SK-N-SH treated with all-trans-retinoic acid at 6 μM for 48 hours (cell line): Measurements from ENCODE around the gene KIF2C.
"Not testable (repeated sequence)": the region's sequence is repeated elsewhere in the genome, so short reads cannot be mapped to it uniquely, and the experiment has no call there.

Experiments
- ATAC-seq: fragments of 200-7000 bp; cut with Tn5 transposase; 3 replicates; pipeline ENCODE4 v1.9.1; 2020; ENCODE audit warnings: mild to moderate bottlenecking, moderate library complexity
- CSRNP3 ChIP-seq: fragments of 250-450 bp; sonication (Bioruptor Pico); IDR thresholded peaks from 2 replicates; pipeline ENCODE4 v1.5.1; 2021; ENCODE audit warnings: mild to moderate bottlenecking, moderate library complexity
- ESRRG ChIP-seq: fragments of 250-450 bp; sonication (Bioruptor Pico); IDR thresholded peaks from 2 replicates; pipeline ENCODE4 v1.6.1; 2021; ENCODE audit warnings: mild to moderate bottlenecking
- GLIS3 ChIP-seq: fragments of 250-450 bp; sonication (Bioruptor Pico); IDR thresholded peaks from 2 replicates; pipeline ENCODE4 v1.5.0; 2020; ENCODE audit warnings: mild to moderate bottlenecking, moderate library complexity
- OSR1 ChIP-seq: fragments of 250-450 bp; sonication (Bioruptor Pico); IDR thresholded peaks from 2 replicates; pipeline ENCODE4 v1.8.0; 2022; ENCODE audit warnings: moderate library complexity, mild to moderate bottlenecking, inconsistent platforms
- POU6F1 ChIP-seq: fragments of 250-450 bp; sonication (Bioruptor Pico); IDR thresholded peaks from 2 replicates; pipeline ENCODE4 v1.8.0; 2021; ENCODE audit warnings: low read depth, mild to moderate bottlenecking, moderate library complexity, borderline replicate concordance
- RARB ChIP-seq: fragments of 250-450 bp; sonication (Bioruptor Pico); IDR thresholded peaks from 2 replicates; pipeline ENCODE4 v1.8.0; 2021; ENCODE audit warnings: mild to moderate bottlenecking, moderate library complexity
- TCF4 ChIP-seq: fragments of 250-450 bp; sonication (Bioruptor Pico); IDR thresholded peaks from 2 replicates; pipeline ENCODE4 v1.8.0; 2021; ENCODE audit warnings: mild to moderate bottlenecking, moderate library complexity, borderline replicate concordance
- TOX ChIP-seq: fragments of 250-450 bp; sonication (Bioruptor Pico); IDR thresholded peaks from 2 replicates; pipeline ENCODE4 v1.8.0; 2021; ENCODE audit warnings: mild to moderate bottlenecking, moderate library complexity, borderline replicate concordance
- TSHZ2 ChIP-seq: fragments of 250-450 bp; sonication (Bioruptor Pico); IDR thresholded peaks from 2 replicates; pipeline ENCODE4 v1.5.0; 2020; ENCODE audit warnings: mild to moderate bottlenecking, moderate library complexity
- ZC3H10 ChIP-seq: fragments of 250-450 bp; sonication (Bioruptor Pico); IDR thresholded peaks from 2 replicates; pipeline ENCODE4 v1.5.1; 2021; ENCODE audit warnings: mild to moderate bottlenecking, moderate library complexity
- ZFP3 ChIP-seq: fragments of 250-450 bp; sonication (Bioruptor Pico); IDR thresholded peaks from 2 replicates; pipeline ENCODE4 v1.5.0; 2020; ENCODE audit warnings: mild to moderate bottlenecking, moderate library complexity
- ZNF565 ChIP-seq: fragments of 450-650 bp; formaldehyde crosslinking; conservative IDR thresholded peaks from 2 replicates; pipeline ENCODE4 v1.5.0; 2020; ENCODE audit warnings: low read depth, mild to moderate bottlenecking, moderate library complexity
- ZNF70 ChIP-seq: fragments of 450-650 bp; formaldehyde crosslinking; IDR thresholded peaks from 2 replicates; pipeline ENCODE4 v1.5.0; 2020; ENCODE audit warnings: mild to moderate bottlenecking, moderate library complexity
- ZNF8 ChIP-seq: fragments of 450-650 bp; formaldehyde crosslinking; IDR thresholded peaks from 2 replicates; pipeline ENCODE4 v1.5.0; 2020; ENCODE audit warnings: mild to moderate bottlenecking, moderate library complexity
- TF ChIP-seq, protein P1 (sequence below): fragments of 250-450 bp; sonication (Bioruptor Pico); IDR thresholded peaks from 2 replicates; pipeline ENCODE4 v1.5.1; 2020; ENCODE audit warnings: low read depth, mild to moderate bottlenecking, moderate library complexity

KIF2C gene

DNA sequence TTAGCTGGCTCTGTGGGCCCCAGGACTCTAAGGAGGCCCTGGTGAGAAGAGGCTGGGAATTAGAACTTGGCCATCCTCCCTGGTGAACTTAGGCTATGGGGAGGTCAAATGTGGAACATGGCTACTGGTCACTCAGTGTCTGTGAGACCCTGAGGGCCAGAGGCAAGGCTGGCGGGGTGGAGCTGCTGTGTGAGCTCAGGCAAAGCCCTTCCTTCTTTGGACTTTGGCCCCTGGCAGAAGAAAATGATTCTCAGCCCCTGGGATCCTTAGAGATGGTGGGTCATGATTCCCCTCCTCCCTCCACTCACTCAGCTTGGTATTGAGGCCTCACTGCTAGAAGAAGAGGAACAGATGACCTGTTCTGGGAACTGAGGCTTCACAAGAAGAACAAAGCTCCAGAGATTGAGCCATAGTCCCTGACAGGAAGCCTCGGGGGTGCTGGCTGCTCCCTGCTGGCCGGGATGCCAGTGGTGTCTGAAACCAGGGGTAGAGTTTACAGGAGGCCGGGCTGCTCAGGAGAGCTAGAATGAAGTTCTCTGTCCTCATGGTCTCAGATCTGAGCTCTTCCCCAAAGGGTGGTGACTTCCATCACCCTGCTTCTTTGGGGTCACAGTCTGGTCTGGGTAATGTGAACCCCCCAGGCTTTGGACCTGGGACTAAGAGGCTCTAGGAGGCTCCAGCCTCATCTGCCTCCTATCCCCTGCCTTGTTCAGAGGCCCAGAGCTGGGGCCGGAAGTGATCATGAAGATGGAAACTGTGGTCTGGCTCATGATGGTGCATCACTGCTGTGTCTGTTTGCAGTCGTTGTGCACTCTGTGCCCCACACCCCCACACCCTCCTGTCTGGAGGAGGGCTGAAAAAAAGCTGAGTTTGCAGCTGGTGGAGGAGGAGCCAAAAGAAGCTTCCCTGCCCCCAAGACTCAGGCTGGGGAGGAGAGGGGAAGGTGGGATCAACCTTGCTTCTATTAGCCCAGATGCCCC is 69.6 kb downstream of the KIF2C start:
- no peak for ATAC-seq
- TF ChIP-seq, protein P1, sequence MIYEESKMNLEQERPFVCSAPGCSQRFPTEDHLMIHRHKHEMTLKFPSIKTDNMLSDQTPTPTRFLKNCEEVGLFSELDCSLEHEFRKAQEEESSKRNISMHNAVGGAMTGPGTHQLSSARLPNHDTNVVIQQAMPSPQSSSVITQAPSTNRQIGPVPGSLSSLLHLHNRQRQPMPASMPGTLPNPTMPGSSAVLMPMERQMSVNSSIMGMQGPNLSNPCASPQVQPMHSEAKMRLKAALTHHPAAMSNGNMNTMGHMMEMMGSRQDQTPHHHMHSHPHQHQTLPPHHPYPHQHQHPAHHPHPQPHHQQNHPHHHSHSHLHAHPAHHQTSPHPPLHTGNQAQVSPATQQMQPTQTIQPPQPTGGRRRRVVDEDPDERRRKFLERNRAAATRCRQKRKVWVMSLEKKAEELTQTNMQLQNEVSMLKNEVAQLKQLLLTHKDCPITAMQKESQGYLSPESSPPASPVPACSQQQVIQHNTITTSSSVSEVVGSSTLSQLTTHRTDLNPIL (CRISPR knock-in tag): no peak
- TF ChIP-seq ZFP3 (CRISPR knock-in tag): no peak
- TF ChIP-seq CSRNP3 (CRISPR knock-in tag): no peak
- TF ChIP-seq ZNF8 (CRISPR knock-in tag): no peak
- no peak for TF ChIP-seq RARB (CRISPR knock-in tag)
- TF ChIP-seq GLIS3 (CRISPR knock-in tag): no peak
- no peak for TF ChIP-seq TOX (CRISPR knock-in tag)
- TF ChIP-seq TCF4 (CRISPR knock-in tag): no peak
- TF ChIP-seq TSHZ2 (CRISPR knock-in tag): no peak
- no peak for TF ChIP-seq ESRRG (CRISPR knock-in tag)
- TF ChIP-seq ZNF70 (CRISPR knock-in tag): no peak
- TF ChIP-seq OSR1 (CRISPR knock-in tag): no peak
- TF ChIP-seq ZNF565: no peak
- TF ChIP-seq POU6F1 (CRISPR knock-in tag): no peak

DNA sequence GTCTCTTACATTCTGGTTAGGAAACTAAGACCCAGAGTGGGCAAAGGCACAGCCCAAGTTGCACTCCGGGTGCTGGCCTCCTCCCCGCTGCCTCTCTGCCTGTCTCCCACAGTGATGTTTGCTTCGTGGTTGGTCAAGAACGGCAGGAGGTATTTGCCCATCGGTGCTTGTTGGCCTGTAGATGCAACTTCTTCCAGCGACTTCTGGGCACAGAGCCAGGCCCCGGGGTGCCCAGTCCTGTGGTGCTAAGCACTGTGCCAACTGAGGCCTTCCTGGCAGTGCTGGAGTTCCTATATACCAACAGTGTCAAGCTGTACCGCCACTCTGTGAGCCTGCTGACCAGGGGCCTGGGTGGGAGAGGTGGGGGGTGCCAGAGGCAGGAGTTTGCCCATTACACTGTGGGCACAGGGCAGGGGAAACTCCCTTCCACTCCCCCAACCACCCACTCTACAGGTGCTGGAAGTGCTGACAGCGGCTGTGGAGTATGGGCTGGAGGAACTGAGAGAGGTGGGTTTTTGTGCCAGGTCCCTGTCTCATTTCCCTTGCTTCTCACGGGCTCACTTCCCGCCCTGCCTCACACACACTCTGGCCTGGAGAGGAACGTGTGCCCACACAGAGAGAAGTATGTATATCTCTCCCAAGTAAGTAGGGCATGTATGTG is 70.6 kb downstream of the KIF2C start:
- ATAC-seq: no peak
- TF ChIP-seq GLIS3 (CRISPR knock-in tag) (0 out of 2 replicates have a peak, but pooled peaks have one; percentile 7), TOX (CRISPR knock-in tag) (no peak), CSRNP3 (CRISPR knock-in tag) (no peak), ZC3H10 (no peak)

- ATAC-seq: not testable (repeated sequence)
These were observed 71.1 kb downstream of the KIF2C start for GRCh38 chr1:44810762-44811105.

DNA sequence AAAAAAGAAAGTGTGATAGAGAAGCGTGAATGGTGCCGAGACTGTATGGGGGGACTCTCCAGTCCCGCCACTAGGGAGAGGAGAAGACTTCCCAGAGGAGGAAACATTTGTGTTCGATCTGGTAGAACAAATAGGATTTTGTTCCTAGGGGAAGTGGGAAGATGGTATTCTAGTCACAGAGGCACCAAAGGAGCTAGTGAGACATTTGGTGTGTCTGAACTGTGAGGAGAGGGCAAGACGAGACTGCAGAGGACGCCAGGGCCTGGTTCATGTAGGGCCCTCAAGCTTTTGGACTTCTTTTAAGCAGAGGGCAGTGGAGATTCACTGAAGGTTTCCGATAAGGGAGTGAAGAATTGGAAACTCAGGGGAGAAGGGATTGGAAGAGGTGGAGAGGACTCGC is 71.6 kb downstream of the KIF2C start:
- TF ChIP-seq ZNF565 (no peak), OSR1 (CRISPR knock-in tag) (no peak), ZC3H10 (peak; percentile 21; the same call in 1 of the 2 replicates), ESRRG (CRISPR knock-in tag) (no peak)
- ATAC-seq: no peak
